HL-60 (cell line): ENCODE results near the gene XPNPEP1.

ENCODE experiments used
- CTCF ChIP-seq: IDR thresholded peaks from one replicate; pipeline ENCODE4 v1.5.1; 2011; ENCODE audit warnings: low read length, control low read depth, inconsistent platforms; ENCODE audit not compliant: insufficient read depth
- GABPA ChIP-seq: IDR thresholded peaks from 2 replicates; pipeline ENCODE4 v1.6.1; 2012; ENCODE audit warnings: low read depth
- POLR2AphosphoS5 ChIP-seq: IDR thresholded peaks from 2 replicates; pipeline ENCODE4 v1.6.1; 2012; ENCODE audit warnings: low read depth
- REST ChIP-seq: IDR thresholded peaks from 2 replicates; pipeline ENCODE4 v1.6.1; 2012; ENCODE audit warnings: low read depth; ENCODE audit not compliant: insufficient replicate concordance
- SPI1 ChIP-seq: IDR thresholded peaks from 2 replicates; pipeline ENCODE4 v1.6.1; 2012; ENCODE audit warnings: low read depth, mild to moderate bottlenecking, borderline replicate concordance

GRCh38 chr10:109967739-109968088 is 44.4 kb upstream of the XPNPEP1 start:
- TF ChIP-seq CTCF: no peak
- TF ChIP-seq POLR2AphosphoS5: no peak
- no peak for TF ChIP-seq GABPA
- TF ChIP-seq SPI1: no peak
- no peak for TF ChIP-seq REST
